IMR-90 (cell line): Measurements from ENCODE around the gene MYO9B. TPM values are rescaled to one million over a fixed set of nuclear protein-coding genes. Genes with fewer than 3 reads are reported as not detected.
"Not testable (repeated sequence)": the region's sequence is repeated elsewhere in the genome, so short reads cannot be mapped to it uniquely, and the experiment has no call there.

Experiments used
- ATAC-seq: fragments of 200-7000 bp; cut with Tn5 transposase; 2 replicates; pipeline ENCODE4 v1.9.1; 2020; ENCODE audit warnings: low read depth, mild to moderate bottlenecking, moderate library complexity
- BruUV-seq: library from RNA; stranded (reverse); fragments of 400-500 nt; replicated peaks from 2 replicates; lab custom pipeline; 2021; lab: Mats Ljungman, UMichigan
- CTCF ChIA-PET: fragments of 300-600 bp; formaldehyde crosslinking; extraction: SDS; loops from one replicate; lab custom pipeline; 2021; ENCODE audit warnings: antibody characterized with exemption; lab: Yijun Ruan, JAX
- POLR2A ChIA-PET: fragments of 300-600 bp; sonication (Branson Sonifier 250); formaldehyde crosslinking; loops from one replicate; lab custom pipeline; 2022; ENCODE audit warnings: antibody characterized with exemption; ENCODE audit not compliant: unreplicated experiment; lab: Charles Lee
- DNase-seq: peaks from one replicate; pipeline ENCODE4 v3.0.0; 2013
- H2AFZ ChIP-seq: replicated peaks from 2 replicates; pipeline ENCODE3; 2013; ENCODE audit warnings: low read length, mild to moderate bottlenecking; ENCODE audit not compliant: poor library complexity
- H2AK5ac ChIP-seq: 2 replicates; pipeline ENCODE4 v1.6.1; 2013; ENCODE audit warnings: low read depth, low read length, inconsistent platforms
- H2AK9ac ChIP-seq: replicated peaks from 2 replicates; pipeline ENCODE3; 2013; ENCODE audit warnings: mild to moderate bottlenecking, low read depth, low read length, moderate library complexity; ENCODE audit not compliant: poor library complexity
- H2BK120ac ChIP-seq: 2 replicates; pipeline ENCODE4 v1.6.1; 2013; ENCODE audit warnings: low read depth, low read length, inconsistent platforms
- H2BK15ac ChIP-seq: 3 replicates; pipeline ENCODE4 v1.6.1; 2013; ENCODE audit warnings: low read depth, low read length, inconsistent platforms
- H2BK20ac ChIP-seq: 2 replicates; pipeline ENCODE4 v1.6.1; 2013; ENCODE audit warnings: low read depth, mild to moderate bottlenecking, inconsistent platforms, low read length, moderate library complexity
- H2BK5ac ChIP-seq: 2 replicates; pipeline ENCODE4 v1.6.1; 2013; ENCODE audit warnings: mild to moderate bottlenecking, low read depth, low read length, inconsistent platforms; ENCODE audit not compliant: poor library complexity, severe bottlenecking
- H3K14ac ChIP-seq: replicated peaks from 2 replicates; pipeline ENCODE4 v1.6.1; 2013; ENCODE audit warnings: low read depth, low read length, inconsistent platforms
- H3K18ac ChIP-seq: 2 replicates; pipeline ENCODE4 v1.6.1; 2013; ENCODE audit warnings: low read depth, low read length, control low read depth
- H3K23ac ChIP-seq: 2 replicates; pipeline ENCODE4 v1.6.1; 2013; ENCODE audit warnings: low read depth, low read length, inconsistent platforms
- H3K27ac ChIP-seq: 2 replicates; pipeline ENCODE4 v1.5.1; 2013; ENCODE audit warnings: mild to moderate bottlenecking, control low read depth, low read length; ENCODE audit not compliant: insufficient read depth
- H3K27me3 ChIP-seq: 2 replicates; pipeline ENCODE4 v1.6.1; 2013; ENCODE audit warnings: low read length; ENCODE audit not compliant: control insufficient read depth, insufficient read depth
- H3K36me3 ChIP-seq: 2 replicates; pipeline ENCODE4 v1.6.1; 2013; ENCODE audit warnings: low read length, mixed read lengths; ENCODE audit not compliant: control insufficient read depth, insufficient read depth
- H3K4ac ChIP-seq: 2 replicates; pipeline ENCODE4 v1.6.1; 2013; ENCODE audit warnings: low read depth, low read length, inconsistent platforms
- H3K4me1 ChIP-seq: 2 replicates; pipeline ENCODE4 v1.6.1; 2013; ENCODE audit warnings: low read length, mixed read lengths; ENCODE audit not compliant: control insufficient read depth, insufficient read depth
- H3K4me2 ChIP-seq: 2 replicates; pipeline ENCODE4 v1.6.1; 2013; ENCODE audit warnings: low read depth, mild to moderate bottlenecking, control low read depth, low read length, moderate library complexity
- H3K4me3 ChIP-seq: 2 replicates; pipeline ENCODE4 v1.5.1; 2013; ENCODE audit warnings: low read depth, mild to moderate bottlenecking, control low read depth, low read length, moderate library complexity; ENCODE audit not compliant: insufficient read depth
- H3K56ac ChIP-seq: 2 replicates; pipeline ENCODE4 v1.6.1; 2013; ENCODE audit warnings: low read length, inconsistent platforms; ENCODE audit not compliant: insufficient read depth; ENCODE audit errors: extremely low read depth
- H3K79me1 ChIP-seq, 2 experiments: 2 replicates each; pipeline ENCODE4 v1.6.1; 2013; ENCODE audit warnings: low read length in 2 of 2, inconsistent platforms in 1 of 2, low read depth in 1 of 2
- H3K9ac ChIP-seq: 2 replicates; pipeline ENCODE4 v1.6.1; 2013; ENCODE audit warnings: low read depth, low read length, control low read depth
- H3K9me1 ChIP-seq: 2 replicates; pipeline ENCODE4 v1.6.1; 2013; ENCODE audit warnings: low read length, inconsistent platforms; ENCODE audit not compliant: insufficient read depth
- H3K9me3 ChIP-seq: 2 replicates; pipeline ENCODE4 v1.6.1; 2013; ENCODE audit warnings: low read length; ENCODE audit not compliant: control insufficient read depth, insufficient read depth
- H4K20me1 ChIP-seq: 2 replicates; pipeline ENCODE4 v1.6.1; 2013; ENCODE audit warnings: low read length, inconsistent platforms; ENCODE audit not compliant: insufficient read depth
- H4K5ac ChIP-seq: 2 replicates; pipeline ENCODE4 v1.6.1; 2013; ENCODE audit warnings: mild to moderate bottlenecking, low read depth, low read length, control low read depth
- H4K8ac ChIP-seq, 2 experiments: 2 replicates each; pipeline ENCODE4 v1.6.1; 2013; ENCODE audit warnings: low read depth in 2 of 2, low read length in 2 of 2, control low read depth in 1 of 2, inconsistent platforms in 1 of 2
- H4K91ac ChIP-seq: 2 replicates; pipeline ENCODE4 v1.6.1; 2013; ENCODE audit warnings: low read depth, low read length, inconsistent platforms; ENCODE audit not compliant: insufficient read depth
- WGBS, 2 experiments: methylation state at CpG; one replicate each; pipeline versions ENCODE4 v1.1.5 to v1.1.7; 2013; ENCODE audit warnings: missing lambda C conversion rate in 2 of 2; ENCODE audit not compliant: insufficient read length in 1 of 2; ENCODE audit errors: extremely low coverage in 2 of 2; 5-methylcytosine and 5-hydroxymethylcytosine counted together
- dilution Hi-C: fragments of 300-500 bp; cut with HindIII; formaldehyde crosslinking; loops from one replicate; pipeline ENCODE4 v1.14.3; 2018; ENCODE audit warnings: low sequenced_read_pairs; ENCODE audit not compliant: unreplicated experiment
- in situ Hi-C: fragments of 300-500 bp; cut with MboI; formaldehyde crosslinking; loops from 3 replicates; pipeline ENCODE4 v1.14.3; 2019; ENCODE audit warnings: low sequenced_read_pairs, inconsistent platforms, mixed read lengths
- intact Hi-C: fragments of 100-400 bp; cut with micrococcal nuclease; formaldehyde crosslinking; loops from 2 replicates; pipeline ENCODE4 v1.10.0; 2022
- polyA plus RNA-seq, 3 experiments: library from polyadenylated mRNA; depleted of rRNA; stranded (reverse); fragments of >200 nt; gene quantifications; 2 replicates each; pipeline ENCODE4 v1.2.3, GENCODE V29; 2012; ENCODE audit warnings: low replicate concordance in 1 of 3
- total RNA-seq: library from RNA; depleted of rRNA; stranded (reverse); fragments of >200 nt; gene quantifications from 2 replicates; pipeline ENCODE4 v1.2.3, GENCODE V29; 2012

The MYO9B gene
- total and polyA plus RNA-seq, 2 of the 4 experiments (the other 2 are of a cell fraction) = 61.8 to 77.8 TPM

GRCh38 chr19:17138052-17138846 lies 62.7 kb downstream of the MYO9B start:
- 100% methylated on average over 3 of the region's 10 CpGs; no CpG with 5 or more reads in 1 of the 2 experiments for WGBS, 2 experiments
- H2AFZ ChIP-seq, H3K9me1 ChIP-seq, H2AK5ac ChIP-seq, POLR2A ChIA-PET, DNase-seq, H3K27ac ChIP-seq, intact Hi-C loops, H2BK120ac ChIP-seq, dilution Hi-C loops, H3K9me3 ChIP-seq, H3K14ac ChIP-seq, H3K18ac ChIP-seq, H2BK15ac ChIP-seq, H3K4ac ChIP-seq, H2AK9ac ChIP-seq, H2BK5ac ChIP-seq, H3K27me3 ChIP-seq, CTCF ChIA-PET, H2BK20ac ChIP-seq, H3K23ac ChIP-seq, H3K4me2 ChIP-seq, BruUV-seq, H4K8ac ChIP-seq, H3K56ac ChIP-seq, H3K9ac ChIP-seq, ATAC-seq, in situ Hi-C loops, H4K5ac ChIP-seq, H3K4me3 ChIP-seq, H4K91ac ChIP-seq: not testable (repeated sequence)
- peaks cover 14% of the 10 kb centered on the region for H3K36me3 ChIP-seq
- peaks cover 11% of the 10 kb centered on the region for H3K4me1 ChIP-seq
- peaks cover 44 to 75% of the 10 kb centered on the region in 2 experiments for H3K79me1 ChIP-seq
- H4K20me1 ChIP-seq = peaks cover 16% of the 10 kb centered on the region
